HepG2 (cell line): ENCODE results near the gene ABHD17A. TPM values are rescaled to one million over a fixed set of nuclear protein-coding genes. Genes with fewer than 3 reads are reported as not detected.

Experiments used
- CAMTA2 ChIP-seq: sonication (generic); formaldehyde crosslinking; IDR thresholded peaks from 2 replicates; pipeline ENCODE4 v1.4.0; 2020; ENCODE audit warnings: mild to moderate bottlenecking, missing genetic modification reagents, borderline replicate concordance
- EHMT2 ChIP-seq: fragments of 200-600 bp; sonication (generic); IDR thresholded peaks from 2 replicates; pipeline ENCODE4 v1.7.0; 2017; ENCODE audit warnings: antibody characterized with exemption, low read depth, low read length, borderline replicate concordance
- MED8 ChIP-seq: sonication (generic); formaldehyde crosslinking; IDR thresholded peaks from 2 replicates; pipeline ENCODE4 v1.8.1; 2023; ENCODE audit warnings: mild to moderate bottlenecking, missing genetic modification reagents; ENCODE audit not compliant: insufficient replicate concordance
- MXD3 ChIP-seq: IDR thresholded peaks from 2 replicates; pipeline ENCODE4 v1.6.1; 2016; ENCODE audit warnings: mild to moderate bottlenecking, missing biosample characterization, missing genetic modification reagents
- POLR2AphosphoS5 ChIP-seq: IDR thresholded peaks from 2 replicates; pipeline ENCODE4 v1.6.1; 2012; ENCODE audit warnings: low read depth, low read length
- SETDB1 ChIP-seq: sonication (generic); formaldehyde crosslinking; IDR thresholded peaks from 2 replicates; pipeline ENCODE4 v1.5.1; 2020; ENCODE audit warnings: missing genetic modification reagents, mild to moderate bottlenecking, borderline replicate concordance
- SRSF9 ChIP-seq: fragments of 200-400 bp; formaldehyde crosslinking; IDR thresholded peaks from 2 replicates; pipeline ENCODE4 v1.6.1; 2018; ENCODE audit warnings: borderline replicate concordance, mild to moderate bottlenecking, low read depth, low read length; ENCODE audit not compliant: insufficient read depth, poor library complexity, severe bottlenecking
- ZHX2 ChIP-seq, 2 experiments: sonication (generic) in 1 of 2; formaldehyde crosslinking in 1 of 2; IDR thresholded peaks; 2 replicates each; pipeline versions ENCODE4 v1.6.1 to v1.9.0; 2014 to 2022; ENCODE audit warnings: antibody characterized with exemption in 1 of 2, borderline replicate concordance in 1 of 2, inconsistent platforms in 1 of 2, low read depth in 1 of 2, missing genetic modification reagents in 1 of 2
- polyA plus RNA-seq, 8 experiments: library from polyadenylated mRNA; depleted of rRNA in 3 of 8; stranded (reverse) in 7 of 8; unstranded in 1 of 8; fragments of >200 nt; fragmentation: Illumina TruSeq in 4 of 8; extraction: Trizol in 4 of 8; gene quantifications; 2 replicates each; pipeline versions ENCODE4 v1.2.1 to v1.2.3, GENCODE V29; 2011 to 2016; ENCODE audit warnings: low read depth in 4 of 8, missing spikeins in 1 of 8, mixed read lengths in 1 of 8; ENCODE audit not compliant: insufficient read depth in 1 of 8
- total RNA-seq, 5 experiments: library from RNA; depleted of rRNA; stranded (reverse); fragments of >200 nt; fragmentation: Illumina TruSeq; extraction: Trizol; gene quantifications; 2 replicates each; pipeline ENCODE4 v1.2.3, GENCODE V29; 2016; ENCODE audit warnings: low read depth in 1 of 5
- TF ChIP-seq, protein P1 (sequence below): sonication (generic); formaldehyde crosslinking; IDR thresholded peaks from 2 replicates; pipeline ENCODE4 v1.5.1; 2020; ENCODE audit warnings: mild to moderate bottlenecking, missing genetic modification reagents, borderline replicate concordance
- TF ChIP-seq, protein P2 (sequence below): sonication (generic); formaldehyde crosslinking; IDR thresholded peaks from 2 replicates; pipeline ENCODE4 v1.5.1; 2020; ENCODE audit warnings: mild to moderate bottlenecking, missing genetic modification reagents, moderate library complexity
- TF ChIP-seq, protein P3 (sequence below): sonication (generic); formaldehyde crosslinking; IDR thresholded peaks from 2 replicates; pipeline ENCODE4 v1.9.0; 2021; ENCODE audit warnings: missing genetic modification reagents, borderline replicate concordance

ABHD17A gene
- total and polyA plus RNA-seq, 2 of the 13 experiments (the other 11 are each of a cell fraction or from before 2014, with no cell fraction given) = 27.7 to 40.8 TPM

- TF ChIP-seq, protein P1, sequence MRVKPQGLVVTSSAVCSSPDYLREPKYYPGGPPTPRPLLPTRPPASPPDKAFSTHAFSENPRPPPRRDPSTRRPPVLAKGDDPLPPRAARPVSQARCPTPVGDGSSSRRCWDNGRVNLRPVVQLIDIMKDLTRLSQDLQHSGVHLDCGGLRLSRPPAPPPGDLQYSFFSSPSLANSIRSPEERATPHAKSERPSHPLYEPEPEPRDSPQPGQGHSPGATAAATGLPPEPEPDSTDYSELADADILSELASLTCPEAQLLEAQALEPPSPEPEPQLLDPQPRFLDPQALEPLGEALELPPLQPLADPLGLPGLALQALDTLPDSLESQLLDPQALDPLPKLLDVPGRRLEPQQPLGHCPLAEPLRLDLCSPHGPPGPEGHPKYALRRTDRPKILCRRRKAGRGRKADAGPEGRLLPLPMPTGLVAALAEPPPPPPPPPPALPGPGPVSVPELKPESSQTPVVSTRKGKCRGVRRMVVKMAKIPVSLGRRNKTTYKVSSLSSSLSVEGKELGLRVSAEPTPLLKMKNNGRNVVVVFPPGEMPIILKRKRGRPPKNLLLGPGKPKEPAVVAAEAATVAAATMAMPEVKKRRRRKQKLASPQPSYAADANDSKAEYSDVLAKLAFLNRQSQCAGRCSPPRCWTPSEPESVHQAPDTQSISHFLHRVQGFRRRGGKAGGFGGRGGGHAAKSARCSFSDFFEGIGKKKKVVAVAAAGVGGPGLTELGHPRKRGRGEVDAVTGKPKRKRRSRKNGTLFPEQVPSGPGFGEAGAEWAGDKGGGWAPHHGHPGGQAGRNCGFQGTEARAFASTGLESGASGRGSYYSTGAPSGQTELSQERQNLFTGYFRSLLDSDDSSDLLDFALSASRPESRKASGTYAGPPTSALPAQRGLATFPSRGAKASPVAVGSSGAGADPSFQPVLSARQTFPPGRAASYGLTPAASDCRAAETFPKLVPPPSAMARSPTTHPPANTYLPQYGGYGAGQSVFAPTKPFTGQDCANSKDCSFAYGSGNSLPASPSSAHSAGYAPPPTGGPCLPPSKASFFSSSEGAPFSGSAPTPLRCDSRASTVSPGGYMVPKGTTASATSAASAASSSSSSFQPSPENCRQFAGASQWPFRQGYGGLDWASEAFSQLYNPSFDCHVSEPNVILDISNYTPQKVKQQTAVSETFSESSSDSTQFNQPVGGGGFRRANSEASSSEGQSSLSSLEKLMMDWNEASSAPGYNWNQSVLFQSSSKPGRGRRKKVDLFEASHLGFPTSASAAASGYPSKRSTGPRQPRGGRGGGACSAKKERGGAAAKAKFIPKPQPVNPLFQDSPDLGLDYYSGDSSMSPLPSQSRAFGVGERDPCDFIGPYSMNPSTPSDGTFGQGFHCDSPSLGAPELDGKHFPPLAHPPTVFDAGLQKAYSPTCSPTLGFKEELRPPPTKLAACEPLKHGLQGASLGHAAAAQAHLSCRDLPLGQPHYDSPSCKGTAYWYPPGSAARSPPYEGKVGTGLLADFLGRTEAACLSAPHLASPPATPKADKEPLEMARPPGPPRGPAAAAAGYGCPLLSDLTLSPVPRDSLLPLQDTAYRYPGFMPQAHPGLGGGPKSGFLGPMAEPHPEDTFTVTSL = peak; percentile 15; the same call in 1 of the 2 replicates
- TF ChIP-seq SETDB1 (CRISPR knock-in tag) (no peak), CAMTA2 (CRISPR knock-in tag) (no peak), EHMT2 (no peak), SRSF9 (no peak), MED8 (peak; percentile 34), ZHX2 (IDR thresholded peaks at IDR 0.05; ENCODE audit: low read depth) (no peak), ZHX2 (CRISPR knock-in tag; IDR thresholded peaks at IDR 0.05; ENCODE audit: borderline replicate concordance) (no peak), POLR2AphosphoS5 (no peak), MXD3 (CRISPR knock-in tag) (no peak)
- TF ChIP-seq, protein P2, sequence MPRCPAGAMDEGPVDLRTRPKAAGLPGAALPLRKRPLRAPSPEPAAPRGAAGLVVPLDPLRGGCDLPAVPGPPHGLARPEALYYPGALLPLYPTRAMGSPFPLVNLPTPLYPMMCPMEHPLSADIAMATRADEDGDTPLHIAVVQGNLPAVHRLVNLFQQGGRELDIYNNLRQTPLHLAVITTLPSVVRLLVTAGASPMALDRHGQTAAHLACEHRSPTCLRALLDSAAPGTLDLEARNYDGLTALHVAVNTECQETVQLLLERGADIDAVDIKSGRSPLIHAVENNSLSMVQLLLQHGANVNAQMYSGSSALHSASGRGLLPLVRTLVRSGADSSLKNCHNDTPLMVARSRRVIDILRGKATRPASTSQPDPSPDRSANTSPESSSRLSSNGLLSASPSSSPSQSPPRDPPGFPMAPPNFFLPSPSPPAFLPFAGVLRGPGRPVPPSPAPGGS (CRISPR knock-in tag) = no peak; the same call in 1 of the 2 replicates
- TF ChIP-seq, protein P3, sequence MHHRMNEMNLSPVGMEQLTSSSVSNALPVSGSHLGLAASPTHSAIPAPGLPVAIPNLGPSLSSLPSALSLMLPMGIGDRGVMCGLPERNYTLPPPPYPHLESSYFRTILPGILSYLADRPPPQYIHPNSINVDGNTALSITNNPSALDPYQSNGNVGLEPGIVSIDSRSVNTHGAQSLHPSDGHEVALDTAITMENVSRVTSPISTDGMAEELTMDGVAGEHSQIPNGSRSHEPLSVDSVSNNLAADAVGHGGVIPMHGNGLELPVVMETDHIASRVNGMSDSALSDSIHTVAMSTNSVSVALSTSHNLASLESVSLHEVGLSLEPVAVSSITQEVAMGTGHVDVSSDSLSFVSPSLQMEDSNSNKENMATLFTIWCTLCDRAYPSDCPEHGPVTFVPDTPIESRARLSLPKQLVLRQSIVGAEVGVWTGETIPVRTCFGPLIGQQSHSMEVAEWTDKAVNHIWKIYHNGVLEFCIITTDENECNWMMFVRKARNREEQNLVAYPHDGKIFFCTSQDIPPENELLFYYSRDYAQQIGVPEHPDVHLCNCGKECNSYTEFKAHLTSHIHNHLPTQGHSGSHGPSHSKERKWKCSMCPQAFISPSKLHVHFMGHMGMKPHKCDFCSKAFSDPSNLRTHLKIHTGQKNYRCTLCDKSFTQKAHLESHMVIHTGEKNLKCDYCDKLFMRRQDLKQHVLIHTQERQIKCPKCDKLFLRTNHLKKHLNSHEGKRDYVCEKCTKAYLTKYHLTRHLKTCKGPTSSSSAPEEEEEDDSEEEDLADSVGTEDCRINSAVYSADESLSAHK (CRISPR knock-in tag) = no peak
These were observed 14.1 kb downstream of the ABHD17A start (continued) for GRCh38 chr19:1871140-1871597.
